Endothelial cell of umbilical vein (primary cell): ENCODE data around the gene KLF15. TPM values are rescaled to one million over a fixed set of nuclear protein-coding genes. Genes with fewer than 3 reads are reported as not detected.

Source experiments
- BruUV-seq: library from RNA; stranded (reverse); fragments of 400-500 nt; replicated peaks from 2 replicates; lab custom pipeline; 2021; lab: Mats Ljungman, UMichigan
- CTCF ChIA-PET: fragments of 300-600, 350-600 bp; sonication (Branson Sonifier 250); formaldehyde crosslinking; loops from one replicate; lab custom pipeline; 2021; ENCODE audit warnings: antibody characterized with exemption, inconsistent platforms; lab: Charles Lee
- POLR2A ChIA-PET: fragments of 300-600, 350-600 bp; sonication (Branson Sonifier 250); formaldehyde crosslinking; loops from one replicate; lab custom pipeline; 2021; ENCODE audit warnings: antibody characterized with exemption, inconsistent platforms; lab: Charles Lee
- DNase-seq: peaks from one replicate; pipeline ENCODE4 v3.0.0-alpha.2; 2011; ENCODE audit warnings: low read depth, low spot score
- FAIRE-seq: peaks from 2 replicates; lab custom pipeline; 2011; peaks lifted over from hg19 to GRCh38; lab: Jason Lieb, UNC
- H2AFZ ChIP-seq: 2 replicates; pipeline ENCODE4 v1.6.0; 2012; ENCODE audit warnings: low read depth, low read length, control low read depth, inconsistent platforms
- H3K27ac ChIP-seq: 2 replicates; pipeline ENCODE4 v1.5.1; 2011; ENCODE audit warnings: low read depth, mild to moderate bottlenecking, control low read depth, low read length, moderate library complexity; ENCODE audit not compliant: insufficient read depth
- H3K27me3 ChIP-seq, 2 experiments: 2 replicates each; pipeline versions ENCODE4 v1.6.0 to v1.6.1; 2011; ENCODE audit warnings: low read length in 2 of 2, mixed read lengths in 1 of 2; ENCODE audit not compliant: control insufficient read depth in 2 of 2, insufficient read depth in 2 of 2
- H3K36me3 ChIP-seq, 2 experiments: 2 replicates in 1 of 2; 3 replicates in 1 of 2; pipeline ENCODE4 v1.5.1; 2011; ENCODE audit warnings: low read length in 2 of 2, mild to moderate bottlenecking in 1 of 2, moderate library complexity in 1 of 2; ENCODE audit not compliant: control insufficient read depth in 2 of 2, insufficient read depth in 2 of 2; ENCODE audit errors: extremely low read depth in 1 of 2
- H3K4me1 ChIP-seq: 3 replicates; pipeline ENCODE4 v1.5.1; 2011; ENCODE audit warnings: mild to moderate bottlenecking, low read length; ENCODE audit not compliant: control insufficient read depth, insufficient read depth; ENCODE audit errors: extremely low read depth
- H3K4me2 ChIP-seq: 2 replicates; pipeline ENCODE4 v1.6.1; 2011; ENCODE audit warnings: low read length, control low read depth, mixed read lengths; ENCODE audit not compliant: insufficient read depth
- H3K4me3 ChIP-seq, 3 experiments: fragments of 200-600 bp in 1 of 3; sonication (generic), shearing (Covaris generic) in 1 of 3; replicated peaks in 1 of 3; 2 replicates each; pipeline ENCODE4 v1.5.1; 2011 to 2016; ENCODE audit warnings: control low read depth in 3 of 3, low read length in 3 of 3, mild to moderate bottlenecking in 2 of 3, inconsistent platforms in 1 of 3, low read depth in 1 of 3, moderate library complexity in 1 of 3; ENCODE audit not compliant: insufficient read depth in 1 of 3
- H3K79me2 ChIP-seq: 2 replicates; pipeline ENCODE4 v1.6.0; 2012; ENCODE audit warnings: low read length, inconsistent platforms; ENCODE audit not compliant: control insufficient read depth, insufficient read depth
- H3K9ac ChIP-seq: replicated peaks from 2 replicates; pipeline ENCODE3; 2011; ENCODE audit warnings: low read length, control low read depth; ENCODE audit not compliant: insufficient read depth; ENCODE audit errors: extremely low read depth
- H3K9me1 ChIP-seq: replicated peaks from 3 replicates; pipeline ENCODE4 v1.6.0; 2011; ENCODE audit warnings: mild to moderate bottlenecking, low read length; ENCODE audit not compliant: control insufficient read depth, insufficient read depth; ENCODE audit errors: extremely low read depth
- H3K9me3 ChIP-seq: replicated peaks from 2 replicates; pipeline ENCODE4 v1.5.1; 2012; ENCODE audit warnings: low read length, inconsistent platforms; ENCODE audit not compliant: control insufficient read depth, insufficient read depth
- H4K20me1 ChIP-seq: replicated peaks from 2 replicates; pipeline ENCODE3; 2011; ENCODE audit warnings: mild to moderate bottlenecking, low read length; ENCODE audit not compliant: control insufficient read depth, insufficient read depth; ENCODE audit errors: extremely low read depth
- CTCF ChIP-seq, 2 donors: IDR thresholded peaks; 1 replicate in 1 of 2; 2 replicates in 1 of 2; pipeline ENCODE4 v1.5.1; 2011; ENCODE audit warnings: low read length in 2 of 2, mild to moderate bottlenecking in 2 of 2, moderate library complexity in 2 of 2, control low read depth in 1 of 2, inconsistent platforms in 1 of 2, low read depth in 1 of 2; ENCODE audit not compliant: insufficient read depth in 1 of 2; ENCODE audit errors: extremely low read depth in 1 of 2
- EZH2 ChIP-seq: IDR thresholded peaks from 2 replicates; pipeline ENCODE4 v1.6.1; 2012; ENCODE audit warnings: borderline replicate concordance, low read depth, mild to moderate bottlenecking, moderate library complexity, low read length, inconsistent platforms; ENCODE audit not compliant: severe bottlenecking
- FOS ChIP-seq: IDR thresholded peaks from 2 replicates; pipeline ENCODE4 v1.6.1; 2011; ENCODE audit warnings: mild to moderate bottlenecking, low read length, moderate library complexity, borderline replicate concordance; ENCODE audit not compliant: insufficient read depth
- JUN ChIP-seq: IDR thresholded peaks from 2 replicates; pipeline ENCODE4 v1.6.1; 2011; ENCODE audit warnings: borderline replicate concordance, low read depth; ENCODE audit not compliant: insufficient read length, insufficient read depth
- MYC ChIP-seq: IDR thresholded peaks from one replicate; pipeline ENCODE4 v1.6.1; 2011; ENCODE audit warnings: mild to moderate bottlenecking, low read depth, low read length
- POLR2AphosphoS5 ChIP-seq: IDR thresholded peaks from 2 replicates; pipeline ENCODE4 v1.6.1; 2012; ENCODE audit warnings: low read depth, mild to moderate bottlenecking, control low read depth, low read length, moderate library complexity; ENCODE audit not compliant: insufficient read depth
- dilution Hi-C: fragments of 300-500 bp; cut with MboI; formaldehyde crosslinking; loops from one replicate; pipeline ENCODE4 v1.15.0; 2019; ENCODE audit warnings: low sequenced_read_pairs; ENCODE audit not compliant: extremely low pct_ligation_motif_present
- intact Hi-C: fragments of 100-400 bp; cut with micrococcal nuclease; formaldehyde crosslinking; loops from one replicate; pipeline ENCODE4 v1.10.0; 2022
- polyA plus RNA-seq, 4 experiments: library from polyadenylated mRNA; depleted of rRNA in 3 of 4; stranded (reverse) in 3 of 4; unstranded in 1 of 4; fragments of >200 nt; gene quantifications; 2 replicates each; pipeline versions ENCODE4 v1.2.1 to v1.2.3, GENCODE V29; 2011 to 2012; ENCODE audit warnings: missing spikeins in 1 of 4
- total RNA-seq: library from RNA; stranded (reverse); gene quantifications from 2 replicates; pipeline ENCODE4 v1.2.3, GENCODE V29; 2021

The KLF15 gene
- total and polyA plus RNA-seq, 2 donors (not counting 3 experiments of a cell fraction or from before 2014, with no cell fraction given), result 2.2 to 3.0 TPM

GRCh38 chr3:126306397-126306796 is 50.8 kb downstream of the KLF15 start:
- no peaks in the 10 kb centered on the region for H4K20me1 ChIP-seq
- BruUV-seq, result no TSS peak
- no peak overlapping the region for H3K27ac ChIP-seq
- no peaks in the 10 kb centered on the region for H3K9me1 ChIP-seq
- H3K4me1 ChIP-seq, result no peaks in the 10 kb centered on the region
- TF ChIP-seq MYC (no peak), FOS (no peak), POLR2AphosphoS5 (no peak), EZH2 (no peak), JUN (no peak)
- DNase-seq (no peak), FAIRE-seq (no peak)
- no peak overlapping the region for H3K4me3 ChIP-seq
- no peak overlapping the region for H3K4me2 ChIP-seq
- no peaks in the 10 kb centered on the region for H3K9me3 ChIP-seq
- dilution Hi-C loops (no loop called here), intact Hi-C loops (no loop called here)
- H3K79me2 ChIP-seq, result no peaks in the 10 kb centered on the region
- H3K9ac ChIP-seq, result no peak overlapping the region
- no peaks in the 10 kb centered on the region for H3K36me3 ChIP-seq
- H2AFZ ChIP-seq, result no peak overlapping the region
- POLR2A ChIA-PET, result no interaction called here
- CTCF ChIA-PET, result interaction anchor here (1.1 kb wide), 1 partner anchor 42 kb away, joined by 3 read pairs; no protein-coding TSS in a partner anchor
- peaks cover 4 to 5% of the 10 kb centered on the region in 2 experiments for H3K27me3 ChIP-seq

DNA sequence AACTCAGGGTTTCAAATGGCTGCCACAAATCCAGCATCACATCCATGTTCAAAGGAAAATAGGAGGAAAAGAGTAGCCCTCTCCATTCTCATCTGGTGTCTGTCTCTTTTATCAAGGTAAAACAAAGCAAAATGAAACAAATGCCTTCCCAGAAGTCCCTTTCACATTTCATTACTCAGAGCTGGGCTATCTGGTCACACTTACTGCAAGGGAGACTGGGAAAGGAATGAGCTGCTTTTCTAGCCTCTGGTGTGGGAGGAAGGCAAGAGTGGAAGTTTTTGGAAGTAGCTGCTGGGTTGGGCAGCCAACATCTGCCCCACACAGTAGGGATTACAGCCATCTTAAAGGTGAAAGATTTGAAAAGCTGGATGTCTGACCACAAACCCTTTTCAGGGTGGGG is 51.8 kb downstream of the KLF15 start:
- FAIRE-seq (no peak), DNase-seq (no peak)
- no peak overlapping the region for H3K4me3 ChIP-seq
- no peaks in the 10 kb centered on the region for H3K36me3 ChIP-seq
- no peak overlapping the region for H3K9ac ChIP-seq
- no peak overlapping the region for H3K4me2 ChIP-seq
- peaks cover 4 to 5% of the 10 kb centered on the region in 2 experiments for H3K27me3 ChIP-seq
- POLR2A ChIA-PET, result no interaction called here
- no peak for TF ChIP-seq JUN
- TF ChIP-seq CTCF (IDR thresholded peaks at IDR 0.05; ENCODE audit: extremely low read depth in 1 of 2, insufficient read depth in 1 of 2, low read depth in 1 of 2, low read length in 2 of 2), result no peak
- no peaks in the 10 kb centered on the region for H3K4me1 ChIP-seq
- H3K9me1 ChIP-seq, result no peaks in the 10 kb centered on the region
- dilution Hi-C loops (no loop called here), intact Hi-C loops (no loop called here)
- BruUV-seq, result no TSS peak
- no peaks in the 10 kb centered on the region for H3K9me3 ChIP-seq
- H2AFZ ChIP-seq, result no peak overlapping the region
- no peak overlapping the region for H3K27ac ChIP-seq
- H4K20me1 ChIP-seq, result no peaks in the 10 kb centered on the region
- H3K79me2 ChIP-seq, result no peaks in the 10 kb centered on the region
- CTCF ChIA-PET, result interaction anchor here (0.9 to 1.3 kb wide), 3 partner anchors 16 to 43 kb away, joined by 3 read pairs; no protein-coding TSS in a partner anchor
